Fibroblast of pulmonary artery (primary cell): ENCODE results near the gene B3GALNT2.

Source experiments
- DNase-seq: peaks from one replicate; pipeline ENCODE4 v3.0.0-alpha.2; 2010; ENCODE audit warnings: low read depth
- H3K4me3 ChIP-seq: replicated peaks from 2 replicates; pipeline ENCODE4 v1.5.1; 2011; ENCODE audit warnings: low read depth, mild to moderate bottlenecking, control low read depth, low read length, moderate library complexity
- CTCF ChIP-seq: IDR thresholded peaks from 2 replicates; pipeline ENCODE4 v1.5.1; 2011; ENCODE audit warnings: mild to moderate bottlenecking, control low read depth, low read length, inconsistent platforms; ENCODE audit errors: missing control alignments

Gene B3GALNT2

GRCh38 chr1:235513495-235514366 lies 9.5 kb upstream of the B3GALNT2 start:
- peak; percentile 88 for DNase-seq
- peak; percentile 93 for TF ChIP-seq CTCF
- no peak overlapping the region for H3K4me3 ChIP-seq

- no peak overlapping the region for H3K4me3 ChIP-seq
- peak; percentile 1 for TF ChIP-seq CTCF
- DNase-seq, result no peak
Measured at GRCh38 chr1:235511470-235512240, 7.4 kb upstream of the B3GALNT2 start.

- no peak overlapping the region for H3K4me3 ChIP-seq
- TF ChIP-seq CTCF, result no peak
- DNase-seq, result no peak
Measured at GRCh38 chr1:235510823-235511222, 6.6 kb upstream of the B3GALNT2 start.

- no peak for TF ChIP-seq CTCF
- no peak for DNase-seq
Measured at GRCh38 chr1:235507623-235508022, 3.4 kb upstream of the B3GALNT2 start.

GRCh38 chr1:235504494-235505222 lies 406 bp upstream of the B3GALNT2 start:
- TF ChIP-seq CTCF, result peak; percentile 71
- DNase-seq, result peak; percentile 99
- peak overlapping the region; percentile 87 for H3K4me3 ChIP-seq

More at GRCh38 chr1:235507623-235508022, 3.4 kb upstream of the B3GALNT2 start:
- H3K4me3 ChIP-seq, result no peak overlapping the region

- peak; percentile 52 for DNase-seq
- H3K4me3 ChIP-seq, result peak overlapping the region; percentile 87
- TF ChIP-seq CTCF, result no peak
Measured at GRCh38 chr1:235503403-235504121, 690 bp downstream of the B3GALNT2 start.
